HEK293 (cell line): ENCODE measurements around the gene SLC25A13.

Experiments used
- CTCF ChIA-PET: fragments of 350-600 bp; formaldehyde crosslinking; extraction: SDS; loops from one replicate; lab custom pipeline; 2021; ENCODE audit warnings: antibody characterized with exemption; lab: Yijun Ruan, JAX
- POLR2A ChIA-PET: fragments of 300-600 bp; formaldehyde crosslinking; extraction: SDS; loops from one replicate; lab custom pipeline; 2020; ENCODE audit warnings: antibody characterized with exemption, inconsistent platforms; lab: Yijun Ruan, JAX
- H3K27ac ChIP-seq: fragments of 200-500 bp; sonication (Bioruptor generic); 2 replicates; pipeline ENCODE4 v1.5.1; 2014; ENCODE audit warnings: low read depth, low read length, control low read depth, inconsistent platforms; ENCODE audit errors: extremely low read depth
- H3K36me3 ChIP-seq, 2 experiments: fragments of 200-500 bp in 1 of 2; sonication (Bioruptor generic) in 1 of 2; 1 replicate in 1 of 2; 2 replicates in 1 of 2; pipeline ENCODE4 v1.5.1; 2014 to 2017; ENCODE audit warnings: inconsistent platforms in 2 of 2, low read length in 2 of 2; ENCODE audit not compliant: control insufficient read depth in 2 of 2, insufficient read depth in 1 of 2
- H3K4me1 ChIP-seq: fragments of 200-500 bp; sonication (Bioruptor generic); 2 replicates; pipeline ENCODE4 v1.5.1; 2014; ENCODE audit warnings: mild to moderate bottlenecking, low read length, inconsistent platforms; ENCODE audit not compliant: control insufficient read depth, insufficient read depth
- H3K4me3 ChIP-seq: 2 replicates; pipeline ENCODE4 v1.5.1; 2011; ENCODE audit warnings: low read depth, mild to moderate bottlenecking, control low read depth, low read length, moderate library complexity
- H3K9me3 ChIP-seq: fragments of 200-500 bp; sonication (Bioruptor generic); 2 replicates; pipeline ENCODE4 v1.5.1; 2014; ENCODE audit warnings: low read depth, low read length, inconsistent platforms; ENCODE audit not compliant: control insufficient read depth, insufficient read depth
- GLIS1 ChIP-seq: fragments of 450-650 bp; formaldehyde crosslinking; IDR thresholded peaks from 2 replicates; pipeline ENCODE4 v1.5.1; 2016; ENCODE audit warnings: missing biosample characterization, missing genetic modification characterization
- OVOL3 ChIP-seq: fragments of 450-650 bp; formaldehyde crosslinking; IDR thresholded peaks from 2 replicates; pipeline ENCODE4 v1.5.1; 2016; ENCODE audit warnings: missing biosample characterization, missing genetic modification characterization
- REST ChIP-seq: fragments of 450-650 bp; formaldehyde crosslinking; IDR thresholded peaks from 2 replicates; pipeline ENCODE4 v1.5.1; 2016; ENCODE audit warnings: missing biosample characterization, missing genetic modification characterization
- SCRT1 ChIP-seq: fragments of 450-650 bp; formaldehyde crosslinking; IDR thresholded peaks from 2 replicates; pipeline ENCODE4 v1.5.1; 2016; ENCODE audit warnings: missing biosample characterization, missing genetic modification characterization, borderline replicate concordance
- SP2 ChIP-seq: fragments of 450-650 bp; formaldehyde crosslinking; IDR thresholded peaks from 2 replicates; pipeline ENCODE4 v1.5.1; 2016; ENCODE audit warnings: missing biosample characterization, missing genetic modification characterization
- WT1 ChIP-seq: fragments of 450-650 bp; formaldehyde crosslinking; IDR thresholded peaks from 2 replicates; pipeline ENCODE4 v1.5.1; 2016; ENCODE audit warnings: missing biosample characterization, missing genetic modification characterization
- YY2 ChIP-seq: fragments of 450-650 bp; formaldehyde crosslinking; IDR thresholded peaks from 2 replicates; pipeline ENCODE4 v1.5.1; 2016; ENCODE audit warnings: missing biosample characterization, missing genetic modification characterization
- ZBTB17 ChIP-seq: fragments of 450-650 bp; formaldehyde crosslinking; IDR thresholded peaks from 2 replicates; pipeline ENCODE4 v1.5.1; 2016; ENCODE audit warnings: missing biosample characterization, missing genetic modification characterization
- ZBTB21 ChIP-seq: fragments of 450-650 bp; formaldehyde crosslinking; IDR thresholded peaks from 2 replicates; pipeline ENCODE4 v1.5.1; 2017; ENCODE audit warnings: missing biosample characterization, missing genetic modification characterization
- ZBTB26 ChIP-seq: fragments of 450-650 bp; formaldehyde crosslinking; optimal IDR thresholded peaks from 2 replicates; pipeline ENCODE3; 2016; ENCODE audit warnings: missing biosample characterization, mild to moderate bottlenecking, missing genetic modification characterization
- ZBTB44 ChIP-seq: fragments of 450-650 bp; IDR thresholded peaks from 2 replicates; pipeline ENCODE4 v1.5.1; 2018; ENCODE audit warnings: missing biosample characterization, mild to moderate bottlenecking, missing genetic modification characterization
- ZBTB48 ChIP-seq: fragments of 450-650 bp; formaldehyde crosslinking; IDR thresholded peaks from 2 replicates; pipeline ENCODE4 v1.5.1; 2016; ENCODE audit warnings: missing biosample characterization, missing genetic modification characterization
- ZFHX2 ChIP-seq: fragments of 450-650 bp; formaldehyde crosslinking; conservative IDR thresholded peaks from 2 replicates; pipeline ENCODE4 v1.5.1; 2016; ENCODE audit warnings: missing biosample characterization, missing genetic modification characterization
- ZIC2 ChIP-seq: fragments of 450-650 bp; formaldehyde crosslinking; IDR thresholded peaks from 2 replicates; pipeline ENCODE4 v1.5.1; 2016; ENCODE audit warnings: missing biosample characterization, missing genetic modification characterization
- ZNF174 ChIP-seq: fragments of 450-650 bp; formaldehyde crosslinking; IDR thresholded peaks from 2 replicates; pipeline ENCODE4 v1.5.0; 2017; ENCODE audit warnings: missing biosample characterization, mild to moderate bottlenecking, missing genetic modification characterization
- ZNF211 ChIP-seq: fragments of 450-650 bp; formaldehyde crosslinking; IDR thresholded peaks from 2 replicates; pipeline ENCODE4 v1.5.1; 2016; ENCODE audit warnings: low read depth, missing biosample characterization, missing genetic modification characterization
- ZNF214 ChIP-seq: fragments of 450-650 bp; formaldehyde crosslinking; IDR thresholded peaks from 2 replicates; pipeline ENCODE4 v1.5.1; 2017; ENCODE audit warnings: missing biosample characterization, mild to moderate bottlenecking, missing genetic modification characterization, borderline replicate concordance
- ZNF221 ChIP-seq: fragments of 450-650 bp; formaldehyde crosslinking; IDR thresholded peaks from 2 replicates; pipeline ENCODE4 v1.5.1; 2017; ENCODE audit warnings: missing biosample characterization, missing genetic modification characterization, borderline replicate concordance
- ZNF223 ChIP-seq: fragments of 450-650 bp; formaldehyde crosslinking; IDR thresholded peaks from 2 replicates; pipeline ENCODE4 v1.5.1; 2016; ENCODE audit warnings: missing biosample characterization, missing genetic modification characterization
- ZNF394 ChIP-seq: fragments of 450-650 bp; formaldehyde crosslinking; IDR thresholded peaks from 2 replicates; pipeline ENCODE4 v1.5.1; 2016; ENCODE audit warnings: missing biosample characterization, missing genetic modification characterization, mild to moderate bottlenecking, moderate library complexity, borderline replicate concordance
- ZNF521 ChIP-seq: fragments of 450-650 bp; formaldehyde crosslinking; IDR thresholded peaks from 2 replicates; pipeline ENCODE4 v1.5.1; 2017; ENCODE audit warnings: missing biosample characterization, mild to moderate bottlenecking, missing genetic modification characterization
- ZNF560 ChIP-seq: fragments of 450-650 bp; formaldehyde crosslinking; IDR thresholded peaks from 2 replicates; pipeline ENCODE4 v1.5.1; 2017; ENCODE audit warnings: missing biosample characterization, missing genetic modification characterization, borderline replicate concordance
- ZNF707 ChIP-seq: fragments of 450-650 bp; formaldehyde crosslinking; IDR thresholded peaks from 2 replicates; pipeline ENCODE4 v1.5.1; 2016; ENCODE audit warnings: missing biosample characterization, missing genetic modification characterization
- ZNF768 ChIP-seq: fragments of 450-650 bp; formaldehyde crosslinking; IDR thresholded peaks from 2 replicates; pipeline ENCODE4 v1.5.1; 2018; ENCODE audit warnings: missing biosample characterization, mild to moderate bottlenecking, missing genetic modification characterization
- ZSCAN18 ChIP-seq: fragments of 450-650 bp; formaldehyde crosslinking; IDR thresholded peaks from 2 replicates; pipeline ENCODE4 v1.5.1; 2016; ENCODE audit warnings: missing biosample characterization, missing genetic modification characterization
- ZSCAN4 ChIP-seq: fragments of 450-650 bp; formaldehyde crosslinking; IDR thresholded peaks from 2 replicates; pipeline ENCODE4 v1.5.1; 2017; ENCODE audit warnings: missing biosample characterization, missing genetic modification characterization

SLC25A13 gene

GRCh38 chr7:96330193-96330592 lies 8.3 kb upstream of the SLC25A13 start:
- H3K27ac ChIP-seq: 0 out of 2 replicates have a peak overlapping the region, but pooled peaks have one; percentile 10
- H3K36me3 ChIP-seq: no peaks in the 10 kb centered on the region
- H3K4me1 ChIP-seq: 0 out of 2 replicates have a peak, but pooled peaks cover 2% of the 10 kb centered on the region
- CTCF ChIA-PET: no interaction called here
- POLR2A ChIA-PET: no interaction called here
- no peaks in the 10 kb centered on the region for H3K9me3 ChIP-seq
- no peak overlapping the region for H3K4me3 ChIP-seq
- TF ChIP-seq ZNF214: no peak
- TF ChIP-seq ZBTB21 (tag by site-specific recombination): no peak
- TF ChIP-seq ZBTB48 (tag by site-specific recombination): no peak
- TF ChIP-seq ZBTB44: peak; percentile 77
- TF ChIP-seq ZNF707 (tag by site-specific recombination): no peak
- no peak for TF ChIP-seq ZNF521 (tag by site-specific recombination)
- no peak for TF ChIP-seq ZNF560
- TF ChIP-seq ZNF223 (tag by site-specific recombination): no peak
- 0 out of 2 replicates have a peak, but pooled peaks have one; percentile 18 for TF ChIP-seq ZBTB17 (tag by site-specific recombination)
- TF ChIP-seq ZNF211 (tag by site-specific recombination): no peak
- no peak for TF ChIP-seq ZSCAN18 (tag by site-specific recombination)

GRCh38 chr7:96329241-96329640 lies 7.3 kb upstream of the SLC25A13 start:
- ChIA-PET POLR2A (no interaction called here), CTCF (no interaction called here)
- H3K27ac ChIP-seq: no peak overlapping the region
- H3K36me3 ChIP-seq: no peaks in the 10 kb centered on the region
- TF ChIP-seq ZBTB26 (tag by site-specific recombination): no peak
- TF ChIP-seq ZNF221 (tag by site-specific recombination): no peak
- TF ChIP-seq ZNF174 (tag by site-specific recombination): no peak
- TF ChIP-seq OVOL3: no peak
- TF ChIP-seq WT1 (tag by site-specific recombination): no peak
- peak; percentile 40; the same call in 1 of the 2 replicates for TF ChIP-seq ZIC2 (tag by site-specific recombination)
- TF ChIP-seq ZFHX2 (tag by site-specific recombination): no peak
- TF ChIP-seq GLIS1 (tag by site-specific recombination): peak; percentile 90
- no peak for TF ChIP-seq ZSCAN4
- TF ChIP-seq SCRT1: no peak
- TF ChIP-seq YY2 (tag by site-specific recombination): no peak
- TF ChIP-seq ZNF394 (tag by site-specific recombination): peak; percentile 38; the same call in 1 of the 2 replicates
- TF ChIP-seq REST (tag by site-specific recombination): no peak
- TF ChIP-seq ZNF768 (tag by site-specific recombination): no peak
- TF ChIP-seq SP2 (tag by site-specific recombination): no peak
- H3K4me3 ChIP-seq: no peak overlapping the region
- H3K9me3 ChIP-seq: no peaks in the 10 kb centered on the region
- H3K4me1 ChIP-seq: 0 out of 2 replicates have a peak, but pooled peaks cover 2% of the 10 kb centered on the region
